A549 treated with AZD9567 at 1 μM for 4 hours (cell line): Measurements from ENCODE around the gene ITGA2B. TPM values are rescaled to one million over a fixed set of nuclear protein-coding genes. Genes with fewer than 3 reads are reported as not detected.

Experiments used
- total RNA-seq: library from RNA; stranded (reverse); fragments of 200-300 nt; extraction: Qiagen RNA extraction; gene quantifications from 5 replicates; pipeline ENCODE4 v1.2.3, GENCODE V29; 2022; ENCODE audit not compliant: insufficient read depth

ITGA2B gene
- 1.7 to 1.9 TPM (median 1.8 TPM) in 4 of 5 replicates, not detected in the other for total RNA-seq

DNA sequence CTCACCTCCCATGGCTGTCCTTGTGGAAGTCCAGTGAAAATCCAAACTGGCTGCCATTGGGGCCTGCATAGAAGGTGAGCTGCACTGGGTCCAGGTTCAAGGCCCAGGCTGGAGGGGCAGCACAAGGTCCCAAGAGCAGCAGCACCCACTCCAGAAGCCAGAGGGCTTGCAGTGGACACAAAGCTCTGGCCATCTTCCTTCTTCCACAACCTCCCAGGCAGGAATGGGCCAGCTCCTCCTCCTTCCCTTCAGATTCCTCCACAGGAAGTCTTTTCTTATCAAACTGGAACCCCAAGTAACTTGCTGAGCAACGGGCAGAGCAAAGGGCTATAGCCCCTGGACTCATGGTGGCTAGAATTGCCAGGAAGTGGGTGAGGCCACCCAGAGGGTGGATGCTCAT, at the start of gene ITGA2B:
Gene ITGA2B (minus strand): TSS at position 369 of the 400 bp plus-strand sequence. CDS start 176 bp downstream, at position 193.

DNA sequence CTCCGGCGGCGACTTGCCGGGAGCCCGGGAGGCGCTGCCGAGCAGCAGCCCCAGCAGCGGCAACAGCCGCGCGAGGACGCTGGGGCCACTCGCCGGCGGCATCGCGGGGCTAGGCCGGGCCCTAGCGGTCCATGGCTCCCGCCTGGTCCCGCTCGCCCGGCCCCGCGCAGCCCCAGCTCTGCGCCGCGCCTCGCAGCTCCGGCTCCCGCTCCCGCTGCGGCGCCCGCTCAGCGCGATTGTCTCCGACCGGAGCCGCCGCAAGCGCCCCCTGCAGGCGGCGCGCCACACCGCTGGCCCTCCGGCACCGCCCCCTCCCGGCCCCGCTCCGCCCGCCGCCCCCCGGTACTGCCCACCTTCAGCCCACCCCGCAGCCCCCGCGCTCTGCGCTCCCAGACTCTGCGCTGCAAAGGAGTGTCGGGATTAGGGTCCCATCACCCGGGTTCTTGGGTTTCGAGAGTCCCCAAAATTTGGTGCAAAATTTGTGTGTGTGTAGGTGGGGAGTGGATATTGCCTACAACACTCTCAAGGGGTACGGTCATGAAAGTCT, 25.8 kb downstream of the ITGA2B start, which contains the start of gene FAM171A2:
Gene FAM171A2 (minus strand): TSS at position 241 of the 547 bp plus-strand sequence. CDS start 139 bp downstream, at position 102.

DNA sequence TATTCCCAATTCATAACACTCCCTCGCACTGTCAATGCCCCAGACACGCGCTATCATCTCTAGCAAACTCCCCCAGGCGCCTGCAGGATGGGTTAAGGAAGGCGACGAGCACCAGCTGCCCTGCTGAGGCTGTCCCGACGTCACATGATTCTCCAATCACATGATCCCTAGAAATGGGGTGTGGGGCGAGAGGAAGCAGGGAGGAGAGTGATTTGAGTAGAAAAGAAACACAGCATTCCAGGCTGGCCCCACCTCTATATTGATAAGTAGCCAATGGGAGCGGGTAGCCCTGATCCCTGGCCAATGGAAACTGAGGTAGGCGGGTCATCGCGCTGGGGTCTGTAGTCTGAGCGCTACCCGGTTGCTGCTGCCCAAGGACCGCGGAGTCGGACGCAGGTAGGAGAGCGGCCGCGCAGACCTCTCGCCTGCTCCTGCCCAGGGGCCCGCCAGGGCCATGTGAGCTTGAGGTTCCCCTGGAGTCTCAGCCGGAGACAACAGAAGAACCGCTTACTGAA, 44.5 kb downstream of the ITGA2B start, which contains the start of gene GRN:
Gene GRN (plus strand): TSS at position 364 of the 515 bp plus-strand sequence. CDS start 3,863 bp downstream, outside the sequence.

DNA sequence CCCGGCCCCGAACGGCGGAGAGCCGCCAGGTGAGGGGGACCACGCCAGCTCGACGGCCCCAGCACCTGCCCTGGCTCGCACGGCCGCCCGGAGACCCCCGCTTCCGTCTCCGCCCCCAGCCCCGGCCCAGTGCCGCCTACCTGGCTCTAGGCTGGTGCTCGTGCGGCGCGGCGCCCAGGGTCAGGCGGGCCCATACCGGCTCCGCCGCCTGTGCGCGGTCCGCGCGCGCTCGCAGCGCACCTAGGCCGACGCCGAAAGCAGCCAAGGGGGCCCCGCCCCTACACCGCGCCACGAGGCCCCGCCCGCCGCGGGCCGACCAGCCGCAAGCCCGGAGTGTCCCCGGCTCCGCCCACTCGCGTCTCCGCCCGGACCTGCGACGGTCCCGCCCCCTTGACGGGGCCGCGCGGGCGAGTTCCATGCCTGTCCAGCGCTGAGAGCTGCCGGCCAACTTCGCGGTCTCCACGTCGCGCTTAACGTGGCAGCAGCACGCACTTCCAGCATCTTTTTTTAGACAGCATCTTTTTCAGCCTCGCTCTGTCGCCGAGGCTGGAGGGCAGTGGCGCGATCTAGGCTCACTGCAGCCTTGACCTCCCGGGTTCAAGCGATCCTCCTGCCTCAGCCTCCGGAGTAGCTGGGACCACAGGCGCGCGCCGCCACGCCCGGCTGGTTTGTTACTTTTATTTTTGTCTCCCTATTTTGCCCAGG, 64.7 kb downstream of the ITGA2B start, which contains the start of gene SLC25A39:
Gene SLC25A39 (minus strand): TSS at position 253 of the 705 bp plus-strand sequence. CDS start 1,261 bp downstream, outside the sequence.

Other genes starting within 250 kb of the ITGA2B start
- gene HROB, start 247.7 kb downstream of the ITGA2B start, total RNA-seq: 9.4 to 12.1 TPM (median 9.6 TPM) in 5 replicates
- gene ASB16, start 218.9 kb downstream of the ITGA2B start, total RNA-seq: 0.08 to 0.19 TPM (median 0.14 TPM) in 4 of 5 replicates, not detected in the other
- 20.8 to 39.2 TPM (median 39.2 TPM) in 5 replicates for gene TMUB2, start 202.7 kb downstream of the ITGA2B start, total RNA-seq
- 54.2 to 68.0 TPM (median 63.3 TPM) in 5 replicates for gene ATXN7L3, start 189.8 kb downstream of the ITGA2B start, total RNA-seq
- 73.6 to 88.8 TPM (median 86.3 TPM) in 5 replicates for gene UBTF, start 170.0 kb downstream of the ITGA2B start, total RNA-seq
- gene SLC4A1, start 121.5 kb downstream of the ITGA2B start, total RNA-seq: not detected in 5 replicates
- gene RUNDC3A, start 81.0 kb downstream of the ITGA2B start, total RNA-seq: 0.49 to 0.78 TPM (median 0.72 TPM) in 5 replicates
- gene SLC25A39, start 64.8 kb downstream of the ITGA2B start, total RNA-seq: 160 to 218 TPM (median 207 TPM) in 5 replicates
- 201 to 245 TPM (median 235 TPM) in 5 replicates for gene GRN, start 44.3 kb downstream of the ITGA2B start, total RNA-seq
- gene FAM171A2, start 25.8 kb downstream of the ITGA2B start, total RNA-seq: 2.8 to 5.0 TPM (median 3.7 TPM) in 5 replicates
- gene GPATCH8, start 113.8 kb upstream of the ITGA2B start, total RNA-seq: 19.8 to 25.5 TPM (median 23.3 TPM) in 5 replicates
- 24.6 to 31.4 TPM (median 27.7 TPM) in 5 replicates for gene FZD2, start 167.8 kb upstream of the ITGA2B start, total RNA-seq